ENCODE data around the gene LRRC27.
A peak's percentile ranks its signal among the peaks of the same experiment; 100 is the strongest.
"Not testable (repeated sequence)": the region's sequence is repeated elsewhere in the genome, so short reads cannot be mapped to it uniquely, and the experiment has no call there.

Gene LRRC27

DNA sequence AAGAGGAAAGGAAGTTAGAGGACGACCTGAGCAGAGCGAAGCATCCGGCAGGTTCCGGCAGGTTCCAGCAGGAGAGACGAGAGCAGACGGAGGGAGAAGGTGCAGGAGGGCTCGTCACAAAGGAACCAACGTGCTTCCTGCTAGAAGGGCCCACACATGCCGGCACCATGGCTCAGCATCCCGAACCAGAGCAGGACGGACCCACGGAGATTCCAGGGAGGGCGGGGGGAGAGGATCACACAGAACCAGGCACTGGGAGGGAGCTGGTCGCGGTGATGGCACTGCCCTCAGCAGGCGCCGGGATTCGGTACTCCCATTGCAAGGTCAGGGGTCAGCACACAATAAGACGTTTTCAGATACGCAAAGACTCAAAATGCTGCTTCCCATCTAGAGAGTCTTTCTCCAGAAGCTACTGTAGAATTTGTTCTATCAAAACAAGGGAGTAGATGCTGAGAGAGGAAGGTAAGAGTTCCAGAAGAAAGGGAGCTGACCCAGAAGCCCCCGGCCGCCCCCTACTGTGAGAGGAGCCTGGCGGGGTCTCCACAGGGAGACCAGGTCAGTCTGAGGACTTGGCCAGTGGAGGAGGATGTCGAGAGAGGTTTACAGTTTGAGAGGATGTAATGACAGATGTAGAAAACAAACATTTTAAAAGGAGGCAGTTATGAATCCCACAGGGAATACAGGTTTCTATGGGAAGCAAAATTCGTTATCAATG is 41.4 kb downstream of the LRRC27 start:
- peaks cover 3% of the 10 kb centered on the region for H3K27me3 ChIP-seq (replicated peaks; ENCODE audit: control insufficient read depth, insufficient read depth, low read length)
- H3K9ac ChIP-seq (ENCODE audit: low read length), result no peak overlapping the region
- no peaks in the 10 kb centered on the region for H3K9me3 ChIP-seq (ENCODE audit: control insufficient read depth, low read length)
- no peak for DNase-seq (ENCODE audit: low read depth)
- H3K4me3 ChIP-seq (ENCODE audit: low read length), result no peak overlapping the region
- H3K4me1 ChIP-seq (ENCODE audit: control insufficient read depth, insufficient read depth, low read length), result peaks cover 7% of the 10 kb centered on the region
- H3K36me3 ChIP-seq (ENCODE audit: control insufficient read depth, insufficient read depth, low read length, severe bottlenecking), result no peaks in the 10 kb centered on the region

DNA sequence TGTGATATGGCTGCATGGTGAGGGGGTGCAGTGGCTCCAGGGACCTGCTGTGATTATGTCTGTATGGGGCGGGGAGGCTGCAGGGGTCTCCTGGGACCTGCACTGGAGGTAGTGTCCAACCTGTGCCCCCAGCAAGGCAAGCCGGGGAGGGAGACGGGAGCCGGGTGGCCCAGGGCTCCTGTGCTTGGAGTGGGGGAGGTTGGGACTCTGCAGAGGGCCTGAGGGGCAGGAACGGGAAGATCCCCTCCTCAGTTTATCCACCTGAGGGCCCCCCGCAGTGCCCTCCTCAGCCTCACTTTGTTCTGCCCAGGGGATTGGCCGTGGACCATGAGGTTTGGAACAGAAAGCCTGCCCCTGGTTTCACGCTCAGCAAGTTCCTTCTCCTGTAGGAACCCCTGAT is 42.2 kb downstream of the LRRC27 start:
- H3K9me3 ChIP-seq (ENCODE audit: control insufficient read depth, low read length), result no peaks in the 10 kb centered on the region
- no peak for DNase-seq (ENCODE audit: low read depth)
- H3K36me3 ChIP-seq (ENCODE audit: control insufficient read depth, insufficient read depth, low read length, severe bottlenecking), result no peaks in the 10 kb centered on the region
- H3K4me1 ChIP-seq (ENCODE audit: control insufficient read depth, insufficient read depth, low read length), result peaks cover 2% of the 10 kb centered on the region
- H3K4me3 ChIP-seq (ENCODE audit: low read length), result no peak overlapping the region
- peaks cover 3% of the 10 kb centered on the region for H3K27me3 ChIP-seq (replicated peaks; ENCODE audit: control insufficient read depth, insufficient read depth, low read length)
- no peak overlapping the region for H3K9ac ChIP-seq (ENCODE audit: low read length)

DNA sequence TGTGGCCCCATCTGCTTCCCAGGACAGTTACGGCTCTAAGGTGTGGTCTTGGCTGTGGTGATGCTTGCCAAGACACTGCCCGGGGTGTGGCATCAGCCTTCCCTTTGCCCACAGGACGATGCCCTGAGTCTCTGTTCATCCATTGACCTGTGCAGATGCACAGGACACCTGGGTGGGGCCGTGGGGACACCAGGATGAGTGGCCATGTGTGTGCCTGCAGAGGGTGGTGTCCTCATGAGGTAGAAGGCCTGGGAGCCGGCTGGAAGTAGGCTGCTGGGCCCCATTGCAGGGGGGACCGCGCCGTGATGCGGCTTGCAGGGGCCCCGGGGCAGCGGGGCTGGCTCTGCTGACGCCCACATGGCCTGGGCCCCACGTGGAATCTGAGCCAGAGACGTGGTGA is 42.6 kb downstream of the LRRC27 start:
- Histone ChIP-seq H3K9me3 (ENCODE audit: control insufficient read depth, low read length) (no peaks in the 10 kb centered on the region), H3K27me3 (replicated peaks; ENCODE audit: control insufficient read depth, insufficient read depth, low read length) (peaks cover 3% of the 10 kb centered on the region), H3K4me3 (ENCODE audit: low read length) (no peak overlapping the region), H3K36me3 (ENCODE audit: control insufficient read depth, insufficient read depth, low read length, severe bottlenecking) (no peaks in the 10 kb centered on the region), H3K9ac (ENCODE audit: low read length) (no peak overlapping the region), H3K4me1 (ENCODE audit: control insufficient read depth, insufficient read depth, low read length) (no peaks in the 10 kb centered on the region)
- no peak for DNase-seq (ENCODE audit: low read depth)

DNA sequence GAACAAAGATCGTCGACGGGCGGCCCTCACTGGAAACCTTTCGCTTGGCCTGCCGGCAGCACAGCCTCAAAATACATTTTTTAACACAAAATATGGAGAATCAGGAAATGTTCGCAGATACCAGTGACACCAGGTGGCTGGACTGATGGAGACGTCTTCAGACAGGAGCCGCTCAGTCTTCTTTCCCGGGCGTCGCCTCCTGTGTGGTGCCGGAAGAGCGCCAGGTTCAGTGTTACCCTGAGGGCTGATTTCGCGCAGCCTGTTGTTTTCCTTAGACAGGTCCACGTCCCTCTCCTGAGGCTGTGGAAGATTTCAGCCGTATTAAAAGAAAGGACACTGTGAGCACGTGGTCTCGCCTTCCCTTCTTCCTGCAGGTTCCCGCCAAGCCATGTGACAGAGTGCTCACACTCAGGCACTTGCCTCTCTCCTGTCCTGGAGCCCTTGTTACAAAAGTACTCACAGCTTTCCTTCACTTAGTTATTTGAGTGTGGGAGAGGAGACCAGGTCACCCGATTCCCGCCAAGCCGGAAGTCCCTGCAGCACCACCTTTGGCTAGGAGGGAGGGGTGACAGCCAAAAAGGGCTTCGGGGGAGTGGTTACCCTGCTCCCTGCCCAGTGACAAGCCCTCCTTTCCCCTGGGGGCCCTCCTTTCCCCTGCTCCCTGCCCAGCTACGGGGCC is 43.3 kb downstream of the LRRC27 start:
- H3K9ac ChIP-seq (ENCODE audit: low read length), result no peak overlapping the region
- H3K4me3 ChIP-seq (ENCODE audit: low read length), result no peak overlapping the region
- no peaks in the 10 kb centered on the region for H3K9me3 ChIP-seq (ENCODE audit: control insufficient read depth, low read length)
- H3K27me3 ChIP-seq (replicated peaks; ENCODE audit: control insufficient read depth, insufficient read depth, low read length), result peaks cover 3% of the 10 kb centered on the region
- DNase-seq (ENCODE audit: low read depth), result no peak
- H3K4me1 ChIP-seq (ENCODE audit: control insufficient read depth, insufficient read depth, low read length), result no peaks in the 10 kb centered on the region
- H3K36me3 ChIP-seq (ENCODE audit: control insufficient read depth, insufficient read depth, low read length, severe bottlenecking), result no peaks in the 10 kb centered on the region

DNA sequence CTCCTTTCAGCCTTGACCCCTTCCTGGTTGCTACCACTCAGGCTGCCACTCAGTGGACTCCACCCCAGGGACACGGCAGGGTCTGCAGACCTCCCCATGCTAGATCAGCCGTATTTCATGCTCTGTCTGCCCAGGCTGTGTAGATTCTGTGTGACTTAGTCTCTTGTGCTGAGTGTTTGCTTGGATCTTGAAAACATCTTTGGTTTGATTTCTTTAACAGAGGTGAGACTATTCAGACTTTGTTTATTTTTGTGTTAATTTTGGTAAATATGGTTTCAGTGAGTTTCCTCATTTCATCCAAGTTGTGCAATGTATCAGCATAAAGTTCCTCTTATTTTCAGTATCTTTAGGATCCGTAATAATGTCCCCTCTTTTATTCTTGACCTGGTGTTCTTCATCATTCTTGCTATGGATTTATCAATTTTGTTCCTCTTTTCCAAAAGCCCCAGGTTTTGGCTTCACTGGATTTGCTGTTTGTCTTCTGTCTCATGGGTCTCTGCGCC is 43.9 kb downstream of the LRRC27 start:
- Histone ChIP-seq H3K4me1 (ENCODE audit: control insufficient read depth, insufficient read depth, low read length) (no peaks in the 10 kb centered on the region), H3K4me3 (ENCODE audit: low read length) (no peak overlapping the region), H3K9ac (ENCODE audit: low read length) (no peak overlapping the region), H3K36me3 (ENCODE audit: control insufficient read depth, insufficient read depth, low read length, severe bottlenecking) (no peaks in the 10 kb centered on the region), H3K27me3 (replicated peaks; ENCODE audit: control insufficient read depth, insufficient read depth, low read length) (peaks cover 3% of the 10 kb centered on the region), H3K9me3 (ENCODE audit: control insufficient read depth, low read length) (no peaks in the 10 kb centered on the region)
- DNase-seq (ENCODE audit: low read depth), result no peak

DNA sequence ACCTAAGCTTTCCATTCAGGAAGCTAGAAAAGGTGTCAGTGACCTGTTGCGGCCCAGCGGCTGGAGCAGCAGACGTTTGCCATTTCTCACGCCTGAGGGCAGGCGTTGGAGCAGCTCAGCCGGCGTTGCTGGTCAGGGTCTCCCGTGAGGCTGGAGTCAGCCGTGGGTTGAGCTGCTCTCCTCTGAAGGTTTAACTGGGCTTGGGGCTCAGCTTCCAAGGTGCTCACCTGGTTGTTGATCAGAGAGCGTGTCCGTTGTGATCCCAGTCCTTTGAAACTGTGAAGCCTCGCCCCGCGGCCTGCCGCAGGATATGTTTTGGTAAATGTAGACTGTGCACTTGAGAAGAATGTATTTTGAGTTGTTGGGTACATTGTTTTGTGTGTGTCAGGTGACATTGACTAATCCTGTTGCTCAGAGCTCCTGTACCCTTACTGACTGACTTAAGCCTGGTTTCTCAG is 44.4 kb downstream of the LRRC27 start:
- Histone ChIP-seq H3K4me3 (ENCODE audit: low read length) (no peak overlapping the region), H3K36me3 (ENCODE audit: control insufficient read depth, insufficient read depth, low read length, severe bottlenecking) (no peaks in the 10 kb centered on the region), H3K9ac (ENCODE audit: low read length) (no peak overlapping the region), H3K4me1 (ENCODE audit: control insufficient read depth, insufficient read depth, low read length) (no peaks in the 10 kb centered on the region), H3K27me3 (replicated peaks; ENCODE audit: control insufficient read depth, insufficient read depth, low read length) (peaks cover 3% of the 10 kb centered on the region), H3K9me3 (ENCODE audit: control insufficient read depth, low read length) (peaks cover 3% of the 10 kb centered on the region)
- no peak for DNase-seq (ENCODE audit: low read depth)

DNA sequence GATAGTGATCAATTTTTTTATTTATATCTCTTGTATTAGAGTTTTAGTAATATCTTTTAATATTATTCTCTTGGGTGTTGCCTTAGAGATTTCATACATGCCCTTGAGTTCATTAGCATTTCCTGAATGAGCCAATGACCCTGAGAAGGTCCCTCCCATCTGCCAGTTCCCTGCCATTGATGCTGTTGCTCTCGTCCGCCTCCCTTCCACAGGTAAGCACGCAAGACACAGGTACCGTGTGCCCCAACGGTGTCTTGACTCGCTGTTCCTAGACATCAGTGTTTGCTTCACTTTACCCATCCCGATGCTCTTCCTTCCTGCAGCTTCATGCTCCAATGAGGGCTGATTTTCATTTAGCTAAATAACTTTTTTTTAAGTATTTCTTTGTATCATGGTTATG is 45.3 kb downstream of the LRRC27 start:
- H3K9me3 ChIP-seq (ENCODE audit: control insufficient read depth, low read length), result peaks cover 10% of the 10 kb centered on the region
- no peaks in the 10 kb centered on the region for H3K36me3 ChIP-seq (ENCODE audit: control insufficient read depth, insufficient read depth, low read length, severe bottlenecking)
- no peaks in the 10 kb centered on the region for H3K4me1 ChIP-seq (ENCODE audit: control insufficient read depth, insufficient read depth, low read length)
- H3K9ac ChIP-seq (ENCODE audit: low read length), result no peak overlapping the region
- H3K27me3 ChIP-seq (replicated peaks; ENCODE audit: control insufficient read depth, insufficient read depth, low read length), result peaks cover 3% of the 10 kb centered on the region
- no peak overlapping the region for H3K4me3 ChIP-seq (ENCODE audit: low read length)
- no peak for DNase-seq (ENCODE audit: low read depth)

DNA sequence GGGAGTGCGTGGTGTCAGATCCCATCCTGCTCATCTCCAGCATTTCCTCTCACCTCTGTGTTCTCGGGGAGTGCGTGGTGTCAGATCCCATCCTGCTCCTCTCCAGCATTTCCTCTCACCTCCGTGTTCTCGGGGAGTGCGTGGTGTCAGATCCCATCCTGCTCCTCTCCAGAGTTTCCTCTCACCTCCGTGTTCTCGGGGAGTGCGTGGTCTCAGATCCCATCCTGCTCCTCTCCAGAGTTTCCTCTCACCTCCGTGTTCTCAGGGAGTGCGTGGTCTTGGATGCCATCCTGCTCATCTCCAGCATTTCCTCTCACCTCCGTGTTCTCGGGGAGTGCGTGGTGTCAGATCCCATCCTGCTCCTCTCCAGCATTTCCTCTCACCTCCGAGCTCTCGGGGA is 47.0 kb downstream of the LRRC27 start:
- DNase-seq (ENCODE audit: low read depth); H3K36me3 ChIP-seq (ENCODE audit: control insufficient read depth, insufficient read depth, low read length, severe bottlenecking); H3K4me3 ChIP-seq (ENCODE audit: low read length); H3K9ac ChIP-seq (ENCODE audit: low read length); H3K4me1 ChIP-seq (ENCODE audit: control insufficient read depth, insufficient read depth, low read length); H3K27me3 ChIP-seq (replicated peaks; ENCODE audit: control insufficient read depth, insufficient read depth, low read length): not testable (repeated sequence)
- peaks cover 11% of the 10 kb centered on the region for H3K9me3 ChIP-seq (ENCODE audit: control insufficient read depth, low read length)

DNA sequence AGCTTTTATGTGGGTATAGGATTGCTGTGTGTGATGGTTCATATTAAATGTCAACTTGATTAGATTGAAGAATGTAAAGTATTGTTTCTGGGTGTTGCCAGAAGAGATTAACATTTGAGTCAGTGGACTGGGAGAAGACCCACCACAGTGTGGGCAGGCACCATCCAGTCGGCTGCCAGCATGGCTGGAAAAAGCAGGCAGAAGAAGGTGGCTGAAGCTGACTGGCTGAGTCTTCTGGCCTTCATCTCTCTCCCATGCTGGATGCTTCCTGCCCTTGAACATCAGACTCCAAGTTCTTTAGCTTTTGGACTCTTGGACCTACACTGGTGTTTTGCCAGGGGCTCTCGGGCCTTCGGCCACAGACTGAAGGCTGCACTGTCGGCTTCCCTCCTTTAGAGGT is 49.0 kb downstream of the LRRC27 start:
- H3K27me3 ChIP-seq (replicated peaks; ENCODE audit: control insufficient read depth, insufficient read depth, low read length); H3K9ac ChIP-seq (ENCODE audit: low read length); H3K4me1 ChIP-seq (ENCODE audit: control insufficient read depth, insufficient read depth, low read length); H3K36me3 ChIP-seq (ENCODE audit: control insufficient read depth, insufficient read depth, low read length, severe bottlenecking); H3K4me3 ChIP-seq (ENCODE audit: low read length); DNase-seq (ENCODE audit: low read depth): not testable (repeated sequence)
- peaks cover 11% of the 10 kb centered on the region for H3K9me3 ChIP-seq (ENCODE audit: control insufficient read depth, low read length)

DNA sequence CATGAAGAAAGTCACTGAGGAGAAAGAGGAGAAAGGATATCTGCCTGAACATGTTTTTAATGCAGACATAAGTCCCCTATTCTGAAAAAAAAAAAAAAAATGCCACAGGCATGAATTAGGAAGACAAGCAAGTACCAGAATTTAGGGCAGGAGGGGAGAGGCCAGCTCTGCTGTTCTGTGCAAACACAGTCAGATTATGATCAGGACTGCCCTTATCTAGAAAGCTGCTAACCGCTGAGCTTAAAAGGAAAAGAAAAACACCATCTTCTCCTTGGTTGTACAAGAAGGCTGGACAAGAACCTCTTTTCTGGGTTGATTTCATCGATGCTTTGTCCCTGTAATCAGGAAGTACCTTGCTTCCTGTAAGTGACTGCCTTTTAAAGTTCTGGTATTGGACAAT is 49.7 kb downstream of the LRRC27 start:
- H3K4me1 ChIP-seq (ENCODE audit: control insufficient read depth, insufficient read depth, low read length), result no peaks in the 10 kb centered on the region
- no peaks in the 10 kb centered on the region for H3K27me3 ChIP-seq (replicated peaks; ENCODE audit: control insufficient read depth, insufficient read depth, low read length)
- H3K36me3 ChIP-seq (ENCODE audit: control insufficient read depth, insufficient read depth, low read length, severe bottlenecking), result no peaks in the 10 kb centered on the region
- no peak overlapping the region for H3K4me3 ChIP-seq (ENCODE audit: low read length)
- DNase-seq (ENCODE audit: low read depth), result no peak
- H3K9me3 ChIP-seq (ENCODE audit: control insufficient read depth, low read length), result peaks cover 11% of the 10 kb centered on the region
- no peak overlapping the region for H3K9ac ChIP-seq (ENCODE audit: low read length)

DNA sequence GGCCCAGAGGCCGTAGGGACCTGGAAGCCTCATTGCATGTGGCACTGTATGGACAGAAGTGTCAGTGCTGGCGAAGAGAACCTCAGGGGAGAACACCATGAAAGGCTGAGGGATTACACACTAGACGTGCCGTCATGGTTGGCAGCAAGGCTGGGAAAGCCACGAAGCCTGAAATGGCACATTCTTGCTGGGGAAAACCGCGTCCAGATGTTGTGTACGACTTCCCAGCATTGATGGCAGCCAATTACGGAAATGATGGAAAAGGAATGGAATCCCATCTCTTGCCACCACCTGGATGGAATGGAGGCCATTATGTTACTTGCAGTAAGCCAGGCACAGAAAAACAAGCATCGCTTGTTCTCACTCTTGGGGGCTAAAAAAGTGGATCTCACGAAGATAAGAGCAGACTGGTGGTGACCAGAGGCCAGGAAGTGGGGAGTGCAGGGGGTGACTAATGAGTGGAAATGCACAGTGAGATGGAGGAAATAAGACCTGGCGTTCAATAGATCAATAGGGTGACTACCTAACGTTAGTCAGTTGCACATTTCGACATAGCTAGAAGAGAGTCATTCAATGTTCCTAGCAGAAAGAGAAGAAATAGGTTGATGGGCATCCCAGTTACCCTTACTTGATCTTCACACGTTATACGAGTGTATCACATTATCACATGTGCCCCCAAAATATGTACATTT is 50.4 kb downstream of the LRRC27 start:
- Histone ChIP-seq H3K36me3 (ENCODE audit: control insufficient read depth, insufficient read depth, low read length, severe bottlenecking) (no peaks in the 10 kb centered on the region), H3K4me1 (ENCODE audit: control insufficient read depth, insufficient read depth, low read length) (no peaks in the 10 kb centered on the region), H3K9ac (ENCODE audit: low read length) (no peak overlapping the region), H3K9me3 (ENCODE audit: control insufficient read depth, low read length) (peaks cover 11% of the 10 kb centered on the region), H3K4me3 (ENCODE audit: low read length) (no peak overlapping the region), H3K27me3 (replicated peaks; ENCODE audit: control insufficient read depth, insufficient read depth, low read length) (no peaks in the 10 kb centered on the region)
- DNase-seq (ENCODE audit: low read depth), result peak; percentile 40
